Bronchial epithelial cell (primary cell): Measurements from ENCODE around the gene CAMTA1. TPM values are rescaled to one million over a fixed set of nuclear protein-coding genes. Genes with fewer than 3 reads are reported as not detected.

Experiments
- DNase-seq: peaks from one replicate; pipeline ENCODE4 v3.0.0-alpha.2; 2010; ENCODE audit warnings: low read depth
- FAIRE-seq: peaks from 2 replicates; lab custom pipeline; 2011; peaks lifted over from hg19 to GRCh38; lab: Jason Lieb, UNC
- H3K27me3 ChIP-seq: 2 replicates; pipeline ENCODE4 v1.5.1; 2011; ENCODE audit warnings: low read length; ENCODE audit not compliant: control insufficient read depth, insufficient read depth
- H3K36me3 ChIP-seq: 2 replicates; pipeline ENCODE4 v1.5.1; 2011; ENCODE audit warnings: low read length; ENCODE audit not compliant: control insufficient read depth, insufficient read depth
- H3K4me3 ChIP-seq: 2 replicates; pipeline ENCODE4 v1.5.1; 2011; ENCODE audit warnings: mild to moderate bottlenecking, low read depth, low read length, control low read depth
- CTCF ChIP-seq: IDR thresholded peaks from 2 replicates; pipeline ENCODE4 v1.5.1; 2011; ENCODE audit warnings: mild to moderate bottlenecking, moderate library complexity, low read length, control low read depth, inconsistent platforms; ENCODE audit not compliant: insufficient read depth, severe bottlenecking
- total RNA-seq: library from RNA; depleted of rRNA; stranded (reverse); fragments of >200 nt; gene quantifications from 2 replicates; pipeline ENCODE4 v1.2.1, GENCODE V29; 2014

Gene CAMTA1
- total RNA-seq, 1 donor from 2014 or later = 68.2 TPM

- Histone ChIP-seq H3K27me3 (no peaks in the 10 kb centered on the region), H3K36me3 (no peaks in the 10 kb centered on the region), H3K4me3 (no peak overlapping the region)
- no peak for TF ChIP-seq CTCF
- DNase-seq = no peak
- no peak for FAIRE-seq
Measured at GRCh38 chr1:6761196-6761737, 24.0 kb upstream of the CAMTA1 start.

DNA sequence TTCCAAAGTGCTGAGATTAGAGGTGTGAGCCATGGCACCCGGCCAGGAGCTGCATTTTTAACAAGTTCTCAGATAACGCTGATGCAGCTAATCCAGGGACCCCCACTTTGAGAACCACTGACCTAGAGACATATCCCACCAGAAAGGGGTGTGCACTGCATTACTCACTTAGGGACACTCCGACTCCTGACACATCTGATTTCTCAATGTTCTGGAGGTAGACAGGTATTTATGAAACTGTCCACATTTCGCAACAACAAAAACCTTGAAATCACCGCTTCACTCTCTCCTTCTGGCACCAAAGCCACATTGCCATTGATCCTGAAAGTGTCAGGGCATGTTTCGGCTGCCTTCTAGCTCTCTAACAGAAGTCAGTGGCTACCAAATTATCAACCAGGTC lies 23.2 kb upstream of the CAMTA1 start:
- H3K4me3 ChIP-seq = no peak overlapping the region
- TF ChIP-seq CTCF = no peak
- DNase-seq = peak; percentile 92
- FAIRE-seq = peak; percentile 95
- no peaks in the 10 kb centered on the region for H3K27me3 ChIP-seq
- H3K36me3 ChIP-seq = no peaks in the 10 kb centered on the region

DNA sequence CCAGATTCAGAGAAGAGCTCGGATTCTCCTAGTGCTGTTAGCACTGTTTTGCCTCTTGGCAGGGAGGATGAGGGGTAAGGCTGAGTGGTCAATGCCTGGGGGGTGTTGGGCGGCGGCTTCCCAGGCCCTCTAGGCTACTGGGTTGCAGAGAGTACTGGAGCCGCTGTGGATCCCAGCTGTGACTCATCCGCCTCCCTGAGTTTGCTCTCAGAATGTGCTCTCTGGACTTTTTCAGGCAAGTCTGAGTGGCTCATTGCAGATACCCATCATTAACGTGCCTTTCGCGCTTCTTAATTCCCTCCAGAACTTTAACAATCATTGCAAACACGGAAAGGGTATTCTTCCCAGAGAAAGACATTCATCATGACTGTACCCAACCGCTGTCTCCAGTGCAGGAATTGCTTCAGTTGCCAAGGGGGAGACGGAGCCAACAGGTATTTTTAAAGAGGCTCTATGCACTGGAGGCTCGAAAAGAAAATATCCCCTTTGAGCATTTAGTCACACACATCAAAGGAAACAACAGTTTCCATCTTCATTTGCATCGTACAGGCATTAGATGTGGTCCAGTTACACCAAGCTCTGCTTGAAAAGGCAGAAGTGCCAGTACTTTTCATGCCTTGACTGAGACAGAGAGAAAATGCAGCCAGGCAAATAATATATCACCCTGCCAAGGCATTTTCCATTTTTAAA lies 14.4 kb upstream of the CAMTA1 start:
- no peaks in the 10 kb centered on the region for H3K36me3 ChIP-seq
- no peak overlapping the region for H3K4me3 ChIP-seq
- no peaks in the 10 kb centered on the region for H3K27me3 ChIP-seq
- DNase-seq (peak; percentile 40), FAIRE-seq (peak; percentile 64)
- no peak for TF ChIP-seq CTCF

DNA sequence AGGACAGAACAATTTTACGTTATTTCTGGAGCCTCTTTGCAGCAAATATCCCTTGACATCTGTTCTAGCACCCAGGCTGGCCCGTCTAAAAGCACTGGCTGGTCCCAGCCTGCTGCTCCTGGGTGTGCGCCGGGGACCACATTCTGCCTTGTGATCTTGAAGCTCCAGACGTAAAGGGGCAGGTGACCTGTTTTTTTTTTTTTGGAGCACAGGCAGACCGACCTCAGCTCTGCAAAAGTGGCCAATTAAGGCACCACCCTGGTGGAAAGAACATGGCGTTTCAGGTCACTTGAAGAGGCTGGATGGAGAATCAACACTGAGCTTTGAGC lies 13.8 kb upstream of the CAMTA1 start:
- Histone ChIP-seq H3K4me3 (no peak overlapping the region), H3K27me3 (no peaks in the 10 kb centered on the region), H3K36me3 (no peaks in the 10 kb centered on the region)
- DNase-seq = no peak
- TF ChIP-seq CTCF = no peak
- no peak for FAIRE-seq

DNA sequence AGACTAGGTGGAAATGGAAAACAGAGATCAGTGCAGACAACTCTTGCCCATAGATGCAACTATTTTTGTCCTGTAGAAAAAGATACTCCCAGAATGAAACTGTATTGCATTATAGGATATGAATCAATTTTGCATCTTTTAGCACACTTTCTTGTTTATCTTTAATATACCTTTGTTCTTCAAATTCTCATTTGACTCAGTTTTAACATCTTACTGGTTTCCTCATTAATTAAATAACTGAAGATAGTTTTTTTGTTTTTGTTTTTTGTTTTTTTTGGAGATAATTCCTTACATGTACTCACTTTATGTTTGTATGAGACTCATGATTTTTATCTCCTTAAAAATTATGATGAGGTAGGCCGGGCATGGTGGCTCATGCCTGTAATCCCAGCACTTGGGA lies 10.9 kb upstream of the CAMTA1 start:
- no peak for TF ChIP-seq CTCF
- no peak for DNase-seq
- H3K36me3 ChIP-seq = no peaks in the 10 kb centered on the region
- no peak for FAIRE-seq
- no peaks in the 10 kb centered on the region for H3K27me3 ChIP-seq
- H3K4me3 ChIP-seq = no peak overlapping the region
